Stomach (tissue), 9 donors: Measurements from ENCODE around the gene CCNH. TPM values are rescaled to one million over a fixed set of nuclear protein-coding genes. Genes with fewer than 3 reads are reported as not detected.

Experiments
- DNase-seq, 2 donors: peaks; one replicate each; pipeline versions ENCODE4 v3.0.0 to v3.0.0-alpha.2; 2013 to 2019
- H3K27ac ChIP-seq, 5 donors: fragments of 200-600 bp in 4 of 5; sonication (generic) in 4 of 5; one replicate each; pipeline ENCODE4 v1.5.1; 2013 to 2019; ENCODE audit warnings: mild to moderate bottlenecking in 1 of 5, moderate library complexity in 1 of 5
- H3K27me3 ChIP-seq, 3 donors: fragments of 200-600 bp; sonication (generic); one replicate each; pipeline ENCODE4 v1.5.1; 2017 to 2019; ENCODE audit warnings: mixed run types in 1 of 3
- H3K36me3 ChIP-seq, 4 donors: fragments of 200-600 bp; sonication (generic); 1 replicate in 3 of 4; 2 replicates in 1 of 4; pipeline ENCODE4 v1.5.1; 2016 to 2019
- H3K4me1 ChIP-seq, 4 donors: fragments of 200-600 bp; sonication (generic); one replicate each; pipeline ENCODE4 v1.5.1; 2016 to 2019
- H3K4me3 ChIP-seq, 4 donors: fragments of 200-600 bp; sonication (generic) in 3 of 4; one replicate each; pipeline ENCODE4 v1.5.1; 2016 to 2019; ENCODE audit warnings: mild to moderate bottlenecking in 1 of 4
- H3K9me3 ChIP-seq, 4 donors: fragments of 200-600 bp; sonication (generic); one replicate each; pipeline ENCODE4 v1.5.1; 2016 to 2019
- EP300 ChIP-seq: sonication (generic); formaldehyde crosslinking; IDR thresholded peaks from one replicate; pipeline ENCODE4 v1.6.1; 2017; ENCODE audit warnings: antibody characterized with exemption
- POLR2A ChIP-seq, 4 donors: fragments of 450-650 bp; IDR thresholded peaks; one replicate each; pipeline ENCODE4 v1.6.1; 2016; ENCODE audit warnings: antibody characterized with exemption in 4 of 4, control low read depth in 2 of 4, mild to moderate bottlenecking in 1 of 4, moderate library complexity in 1 of 4
- POLR2AphosphoS5 ChIP-seq, 3 donors: sonication (generic); formaldehyde crosslinking; IDR thresholded peaks; one replicate each; pipeline ENCODE4 v1.6.1; 2016; ENCODE audit warnings: antibody characterized with exemption in 3 of 3
- WGBS, 5 donors: extraction: QIAGEN DNeasy Blood & Tissue Kit in 3 of 5; methylation state at CpG; one replicate each; pipeline versions ENCODE4 v1.1.5 to v1.1.7; 2013 to 2018; 5-methylcytosine and 5-hydroxymethylcytosine counted together
- intact Hi-C: fragments of 100-400 bp; cut with DNase I; formaldehyde crosslinking; loops from one replicate; pipeline ENCODE4 v1.15.1; 2023; ENCODE audit warnings: low total_unique reads
- polyA plus RNA-seq, 3 donors: library from polyadenylated mRNA; stranded (reverse); fragments of 200-250 nt; gene quantifications; one replicate each; pipeline ENCODE4 v1.2.3, GENCODE V29; 2013
- total RNA-seq, 5 donors: library from RNA; depleted of rRNA; stranded (reverse); fragments of >200 nt; gene quantifications; one replicate each; pipeline versions ENCODE4 v1.1.0 to v1.2.3, GENCODE V29; 2014 to 2016
- TF ChIP-seq, protein P1 (sequence below), 7 experiments: fragments of 450-650 bp in 4 of 7; fragments of 200-600 bp in 3 of 7; sonication (generic) in 3 of 7; IDR thresholded peaks; one replicate each; pipeline ENCODE4 v1.5.1; 2016 to 2019; ENCODE audit warnings: antibody characterized with exemption in 7 of 7, control low read depth in 2 of 7, mild to moderate bottlenecking in 1 of 7
- donor health status: healthy with polysubstance abuse.
- donor health status: Bipolar disorder and iron deficiency.
- donor health status: healthy.

Gene CCNH
- total and polyA plus RNA-seq, 8 donors: 30.4 to 219 (median 103) TPM

DNA sequence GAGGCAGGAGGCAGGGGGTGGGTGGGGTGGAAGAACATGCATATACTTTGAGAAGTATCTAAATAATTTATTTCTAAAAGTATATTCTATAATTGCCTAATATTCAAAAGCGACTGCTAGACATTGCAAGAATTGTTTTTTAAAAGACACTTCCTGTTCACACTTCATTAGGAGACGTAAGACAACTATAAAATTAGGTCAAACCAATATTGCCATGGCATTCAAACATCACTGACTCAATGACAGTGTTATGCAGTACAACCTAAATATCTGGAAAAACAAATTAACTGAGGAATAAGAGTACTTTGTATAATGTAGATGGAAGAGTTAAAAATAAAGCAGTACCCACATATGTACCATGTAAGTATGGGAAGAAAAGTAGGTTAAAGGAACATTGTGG, 4.5 kb downstream of the CCNH start:
- TF ChIP-seq, protein P1, sequence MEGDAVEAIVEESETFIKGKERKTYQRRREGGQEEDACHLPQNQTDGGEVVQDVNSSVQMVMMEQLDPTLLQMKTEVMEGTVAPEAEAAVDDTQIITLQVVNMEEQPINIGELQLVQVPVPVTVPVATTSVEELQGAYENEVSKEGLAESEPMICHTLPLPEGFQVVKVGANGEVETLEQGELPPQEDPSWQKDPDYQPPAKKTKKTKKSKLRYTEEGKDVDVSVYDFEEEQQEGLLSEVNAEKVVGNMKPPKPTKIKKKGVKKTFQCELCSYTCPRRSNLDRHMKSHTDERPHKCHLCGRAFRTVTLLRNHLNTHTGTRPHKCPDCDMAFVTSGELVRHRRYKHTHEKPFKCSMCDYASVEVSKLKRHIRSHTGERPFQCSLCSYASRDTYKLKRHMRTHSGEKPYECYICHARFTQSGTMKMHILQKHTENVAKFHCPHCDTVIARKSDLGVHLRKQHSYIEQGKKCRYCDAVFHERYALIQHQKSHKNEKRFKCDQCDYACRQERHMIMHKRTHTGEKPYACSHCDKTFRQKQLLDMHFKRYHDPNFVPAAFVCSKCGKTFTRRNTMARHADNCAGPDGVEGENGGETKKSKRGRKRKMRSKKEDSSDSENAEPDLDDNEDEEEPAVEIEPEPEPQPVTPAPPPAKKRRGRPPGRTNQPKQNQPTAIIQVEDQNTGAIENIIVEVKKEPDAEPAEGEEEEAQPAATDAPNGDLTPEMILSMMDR (IDR thresholded peaks at IDR 0.05): no peak

DNA sequence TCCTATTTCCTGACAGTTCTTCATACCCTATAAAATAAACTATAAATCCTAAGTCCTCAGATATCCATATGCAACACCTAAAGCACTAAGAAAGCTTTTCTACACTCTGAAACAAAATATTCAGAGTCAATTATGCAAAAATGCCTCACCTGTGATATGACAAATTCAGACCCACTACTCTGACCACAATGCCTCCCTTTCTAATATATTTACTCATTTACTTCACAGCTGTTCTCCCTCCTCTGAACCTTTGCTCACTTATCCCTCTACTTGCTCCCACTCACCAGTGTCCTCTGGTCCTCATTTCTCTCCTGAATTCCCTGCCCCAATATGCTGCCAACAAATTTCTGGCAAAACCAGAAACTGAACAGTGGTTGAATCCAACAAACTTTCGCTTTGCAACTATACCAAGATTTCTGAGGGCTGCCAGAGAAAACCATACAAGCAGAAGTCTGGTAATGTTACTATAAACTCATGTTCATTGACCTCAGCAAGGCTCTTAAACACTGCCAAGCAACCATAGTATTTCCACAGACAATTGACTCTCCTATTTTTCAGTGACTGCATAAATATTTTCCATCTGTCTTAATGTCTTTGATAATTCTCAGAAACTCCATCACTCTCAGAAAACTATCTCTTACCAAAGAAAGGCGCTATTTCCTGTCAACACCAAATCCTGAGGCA, 7.1 kb downstream of the CCNH start:
- no peak for DNase-seq
- H3K36me3 ChIP-seq: peaks cover 29 to 95% (median 91%) of the 10 kb centered on the region in 4 donors
- WGBS, 5 donors: 90 to 94% (median 92%) methylated on average over 2 of the region's 2 CpGs
- no peaks in the 10 kb centered on the region for H3K27me3 ChIP-seq
- intact Hi-C loops: no loop called here
- no peak for TF ChIP-seq EP300
- TF ChIP-seq POLR2AphosphoS5 (IDR thresholded peaks at IDR 0.05): no peak
- TF ChIP-seq, protein P1 (IDR thresholded peaks at IDR 0.05): no peak
- TF ChIP-seq POLR2A (IDR thresholded peaks at IDR 0.05): no peak
- peak overlapping the region in 1 of 5 donors; percentile 22 for H3K27ac ChIP-seq
- peaks cover under 1 to 49% (median 8%) of the 10 kb centered on the region in 4 donors for H3K4me1 ChIP-seq
- H3K9me3 ChIP-seq: no peaks in the 10 kb centered on the region
- no peak overlapping the region for H3K4me3 ChIP-seq

More for the DNA sequence above, 4.5 kb downstream of the CCNH start:
- Histone ChIP-seq H3K4me1 (peaks cover 11 to 61% (median 19%) of the 10 kb centered on the region in 4 donors), H3K27ac (no peak overlapping the region), H3K4me3 (no peak overlapping the region), H3K27me3 (no peaks in the 10 kb centered on the region), H3K9me3 (no peaks in the 10 kb centered on the region), H3K36me3 (peaks cover 22 to 70% (median 68%) of the 10 kb centered on the region in 4 donors)
- 72 to 85% (median 83%) methylated on average over 2 of the region's 2 CpGs for WGBS, 5 donors
- DNase-seq: no peak
- intact Hi-C loops: no loop called here

DNA sequence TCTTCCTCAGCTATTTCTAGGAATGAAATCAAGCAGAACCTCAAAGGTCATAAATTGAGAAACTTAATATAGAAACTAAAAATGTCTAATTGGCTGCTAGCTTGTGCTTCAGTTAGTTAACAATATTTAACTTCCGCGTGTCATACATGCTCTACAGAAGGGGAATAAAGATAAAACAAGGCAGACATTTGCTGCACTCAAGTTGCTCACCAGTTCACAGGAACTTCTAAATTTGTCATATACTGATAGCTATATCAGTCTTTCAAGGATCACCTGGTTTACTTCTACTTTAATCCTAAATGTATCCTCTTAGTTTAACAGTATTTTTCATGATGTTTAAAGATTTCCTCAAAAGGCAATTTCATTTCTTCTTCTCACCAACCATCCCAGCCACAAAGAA, 8.4 kb downstream of the CCNH start:
- Histone ChIP-seq H3K27me3 (no peaks in the 10 kb centered on the region), H3K9me3 (no peaks in the 10 kb centered on the region), H3K4me3 (no peak overlapping the region), H3K36me3 (peaks cover 29 to 98% (median 91%) of the 10 kb centered on the region in 4 donors), H3K4me1 (peaks cover 0 to 48% (median 7%) of the 10 kb centered on the region in 4 donors), H3K27ac (no peak overlapping the region)
- intact Hi-C loops: no loop called here
- 67 to 90% (median 75%) methylated on average over 2 of the region's 2 CpGs for WGBS, 5 donors
- no peak for DNase-seq
- TF ChIP-seq POLR2A (IDR thresholded peaks at IDR 0.05): no peak
- TF ChIP-seq EP300: no peak
- TF ChIP-seq, protein P1 (IDR thresholded peaks at IDR 0.05): no peak
- no peak for TF ChIP-seq POLR2AphosphoS5 (IDR thresholded peaks at IDR 0.05)

DNA sequence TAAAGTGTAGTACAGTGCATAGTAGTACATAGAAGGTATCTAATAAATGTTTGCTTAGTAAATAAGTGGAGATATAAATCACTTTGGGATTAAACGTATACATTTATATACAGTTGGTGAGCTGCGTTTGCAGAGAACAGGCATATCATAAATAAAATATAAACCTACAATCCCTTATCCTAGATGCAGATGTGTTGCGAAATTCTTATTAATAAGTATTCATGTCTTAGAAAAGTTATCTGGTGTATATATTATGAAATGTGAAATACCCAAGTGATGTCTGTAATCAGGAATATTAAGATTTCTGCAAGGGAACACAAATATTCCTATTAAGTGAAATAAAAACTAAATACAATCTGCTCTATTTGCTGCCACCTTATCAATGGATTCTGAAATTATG, 8.8 kb downstream of the CCNH start:
- Histone ChIP-seq H3K4me1 (peaks cover 0 to 48% (median 7%) of the 10 kb centered on the region in 4 donors), H3K27ac (no peak overlapping the region), H3K36me3 (peaks cover 31 to 98% (median 91%) of the 10 kb centered on the region in 4 donors), H3K4me3 (no peak overlapping the region), H3K27me3 (no peaks in the 10 kb centered on the region), H3K9me3 (no peaks in the 10 kb centered on the region)
- no peak for DNase-seq
- intact Hi-C loops: no loop called here
- 47 to 69% (median 64%) methylated on average over 3 of the region's 3 CpGs for WGBS, 5 donors
- TF ChIP-seq POLR2AphosphoS5 (IDR thresholded peaks at IDR 0.05) (no peak), EP300 (no peak), POLR2A (IDR thresholded peaks at IDR 0.05) (no peak)
- TF ChIP-seq, protein P1 (IDR thresholded peaks at IDR 0.05): no peak
